Measurements from ENCODE around the gene AGBL4. TPM values are rescaled to one million over a fixed set of nuclear protein-coding genes. Genes with fewer than 3 reads are reported as not detected.

AGBL4 gene
- polyA plus RNA-seq, 5 donors: 0.65 to 1.4 (median 1.1) TPM

DNA sequence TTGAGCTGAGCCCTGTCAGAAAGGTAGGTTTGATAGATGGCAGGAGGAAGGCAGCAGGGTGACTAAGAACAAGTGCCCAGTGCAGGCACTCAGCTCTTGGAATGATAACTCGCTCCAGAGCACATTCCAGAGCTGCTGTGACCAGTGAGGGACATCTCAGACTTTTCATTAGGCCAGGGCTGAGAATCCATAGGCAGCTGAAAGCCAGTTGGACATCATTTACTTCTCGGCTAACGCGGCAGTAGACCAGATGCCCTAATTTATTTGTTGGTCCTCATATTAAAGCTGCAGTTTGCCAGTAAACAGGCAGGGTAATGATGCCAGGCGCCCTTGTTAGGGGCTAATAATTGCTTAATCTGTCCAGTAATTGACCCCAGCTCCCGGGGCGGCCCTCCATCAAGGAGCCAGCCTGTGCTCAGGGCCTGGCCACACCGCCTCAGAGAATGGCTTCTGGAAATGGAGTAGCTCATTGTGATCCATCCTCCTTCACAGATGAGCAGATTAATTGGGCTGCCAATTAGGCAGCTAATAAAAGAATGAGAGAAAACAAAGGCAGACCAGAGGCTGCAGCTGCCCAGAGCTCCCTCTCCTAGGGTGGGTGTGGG is 1369.0 kb downstream of the AGBL4 start:
- no peak for DNase-seq

DNA sequence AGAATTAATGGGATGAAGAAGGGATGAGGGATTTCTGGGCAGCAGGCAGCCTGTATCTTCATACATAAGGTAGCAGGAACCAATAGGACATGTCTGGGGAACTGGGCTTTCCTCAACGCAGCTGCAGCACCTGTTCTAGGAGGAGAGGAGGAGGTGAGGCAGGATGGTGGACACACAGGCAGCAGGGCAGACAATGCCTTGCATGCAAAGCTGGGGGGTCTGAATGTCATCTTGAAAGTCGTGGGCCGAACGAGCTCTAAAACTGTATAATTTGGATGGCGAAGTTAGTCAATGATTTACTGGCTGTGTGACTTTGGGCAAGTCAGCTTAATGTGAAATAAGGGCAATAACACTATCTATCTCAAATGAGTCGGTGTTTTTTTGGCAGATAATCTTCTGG is 1371.4 kb downstream of the AGBL4 start:
- DNase-seq: no peak

DNA sequence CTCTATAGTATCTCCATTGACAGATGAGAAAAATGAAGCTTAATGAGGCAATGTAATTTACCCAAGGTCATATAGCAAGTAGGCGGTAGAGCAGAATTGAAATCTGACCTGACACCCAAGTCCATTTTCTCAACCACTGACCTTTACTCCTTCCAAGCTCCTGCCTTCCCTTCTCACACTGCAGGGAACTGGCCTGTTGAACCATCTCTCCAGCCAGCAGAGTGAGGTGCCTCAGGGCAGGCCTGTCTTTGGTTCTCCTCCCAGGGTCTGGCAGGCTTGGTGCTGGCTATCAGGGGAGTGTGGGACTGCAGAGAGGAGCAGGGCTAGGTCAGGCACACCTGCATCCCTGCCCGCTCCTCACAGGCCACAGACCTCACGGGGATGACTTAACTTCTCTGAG is 1373.9 kb downstream of the AGBL4 start:
- DNase-seq: no peak

DNA sequence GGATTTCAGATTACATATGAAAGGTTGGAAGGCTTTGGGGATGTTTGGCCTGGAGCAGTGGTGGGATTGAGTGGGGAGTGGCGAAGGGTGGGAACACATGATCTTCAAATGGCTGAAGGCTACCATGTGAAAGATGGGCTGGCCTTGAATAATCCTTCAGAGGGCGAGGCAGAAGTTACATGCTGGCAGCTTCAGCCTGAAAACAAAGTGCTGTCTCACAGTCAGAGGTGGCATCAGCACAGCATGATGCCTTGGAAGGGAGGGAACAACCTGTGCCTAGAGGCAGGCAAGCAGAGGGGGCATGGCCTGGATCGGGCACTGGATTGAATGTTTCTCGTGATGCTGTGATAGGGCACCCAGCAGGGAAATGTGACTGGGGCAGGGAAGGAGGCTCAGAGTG is 1377.9 kb downstream of the AGBL4 start:
- no peak for DNase-seq

DNA sequence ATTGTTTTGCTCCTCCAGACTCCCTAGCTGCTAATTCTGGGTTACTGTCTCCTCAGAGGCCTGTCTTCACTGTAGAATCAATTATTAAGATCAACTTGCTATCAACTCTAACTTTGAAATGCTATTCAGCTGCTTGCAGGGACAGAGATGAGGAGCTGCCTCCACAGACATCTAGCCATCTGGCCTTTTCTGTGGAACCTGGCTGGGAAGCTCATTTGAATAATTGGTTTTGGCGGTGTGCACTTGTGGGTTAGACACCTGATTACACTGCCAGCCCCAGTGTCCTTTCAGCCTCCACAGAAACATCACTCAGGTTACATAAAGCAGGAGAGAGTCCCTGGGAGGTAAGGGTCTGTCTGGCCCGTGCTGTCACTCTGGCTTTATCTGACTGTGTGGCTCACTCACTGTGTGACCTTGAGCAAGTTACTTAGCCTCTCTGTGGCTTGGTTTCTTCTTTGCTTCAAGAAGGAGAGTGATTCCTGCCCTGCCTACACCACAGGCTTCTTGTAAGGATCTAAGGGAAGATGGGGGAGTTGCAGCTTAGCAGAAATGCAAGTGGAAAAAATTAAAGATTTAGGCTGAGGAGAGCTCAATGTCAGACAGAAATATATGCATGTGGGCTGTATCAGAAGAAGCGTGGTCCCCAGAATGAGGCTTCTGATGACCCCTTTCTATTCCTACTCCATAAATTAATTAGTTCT is 1378.7 kb downstream of the AGBL4 start:
- DNase-seq: no peak

DNA sequence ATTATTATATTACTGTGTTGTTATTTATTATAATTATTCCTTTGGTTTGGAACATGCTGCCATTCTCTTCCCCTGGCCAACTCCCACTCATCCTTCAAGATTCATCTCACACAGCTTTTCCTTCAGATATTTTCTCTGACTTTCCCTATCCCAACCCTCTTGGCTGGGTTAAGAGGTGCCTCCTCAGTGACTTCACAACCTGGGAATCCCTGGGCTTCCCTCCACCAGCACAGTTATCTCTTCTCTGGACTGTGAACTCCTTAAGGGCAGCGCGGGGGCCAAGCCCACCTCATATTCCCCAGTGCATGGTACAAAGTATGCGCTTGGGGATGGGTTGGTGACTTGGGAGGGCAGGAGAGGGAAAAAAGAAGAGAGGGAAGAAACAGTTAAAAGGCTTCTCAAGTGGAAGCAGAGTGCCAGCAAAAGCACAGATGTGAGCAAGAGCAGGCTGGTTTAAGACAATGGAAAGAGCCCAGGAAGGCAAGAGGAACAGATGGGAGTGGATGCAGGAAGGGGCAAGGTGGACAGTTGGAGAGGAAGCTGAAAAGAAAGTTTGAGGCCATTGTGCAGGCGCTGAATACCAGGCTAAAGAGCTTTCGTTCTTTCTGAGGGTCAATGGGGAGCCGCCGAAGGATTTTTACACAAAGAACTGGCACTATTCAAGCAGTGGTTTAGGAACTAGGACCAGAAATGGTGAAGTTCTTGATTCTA is 1379.4 kb downstream of the AGBL4 start:
- DNase-seq: no peak

DNA sequence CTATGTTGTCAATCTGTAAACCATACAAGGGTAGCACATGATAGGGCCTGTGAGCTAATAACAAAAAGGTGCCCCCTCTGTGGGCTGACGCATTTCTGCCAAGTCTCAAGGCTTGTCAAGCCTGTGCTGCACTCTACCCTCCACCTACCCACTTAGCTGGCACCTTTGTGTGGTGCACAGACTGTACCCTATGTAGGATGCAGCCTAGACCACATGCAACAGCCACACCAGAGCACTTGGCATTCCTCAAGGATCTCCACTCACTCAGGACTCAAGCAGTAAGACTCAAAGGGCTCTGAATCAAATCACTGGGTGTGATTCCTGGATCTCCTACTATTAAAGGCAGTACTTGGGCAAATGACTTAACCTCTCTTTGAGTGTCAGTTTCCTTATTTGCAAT is 1380.6 kb downstream of the AGBL4 start:
- no peak for DNase-seq

DNA sequence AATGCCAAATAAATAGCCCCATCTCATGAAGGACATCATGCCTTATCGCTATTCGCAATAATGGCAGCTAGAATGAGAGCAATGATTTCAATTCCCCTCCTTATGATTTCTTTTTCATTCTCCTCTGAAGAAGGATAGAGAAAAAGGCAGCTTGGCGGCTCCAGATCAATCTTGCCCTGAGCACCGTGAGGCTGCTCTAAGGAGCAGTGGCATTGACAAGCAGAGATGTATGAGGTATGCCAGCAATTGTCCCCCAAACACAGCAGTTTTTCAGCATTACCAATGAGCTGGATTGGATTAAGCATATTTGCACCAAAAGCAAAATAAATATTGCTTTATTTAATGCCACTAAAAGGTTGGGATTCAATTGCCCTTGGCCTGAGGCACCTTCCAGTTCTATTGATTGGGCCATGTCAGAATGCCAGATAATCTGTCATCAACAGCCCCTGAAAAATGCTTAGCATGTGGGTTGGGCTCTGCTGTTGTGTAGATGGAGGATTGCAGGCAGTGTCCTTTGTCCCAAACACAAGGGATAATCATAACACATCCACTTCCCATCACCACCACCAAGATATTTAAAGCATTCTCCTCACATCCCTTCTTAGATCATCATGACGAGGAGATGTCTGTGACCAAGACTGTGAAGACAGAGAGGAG is 1382.8 kb downstream of the AGBL4 start:
- no peak for DNase-seq

DNA sequence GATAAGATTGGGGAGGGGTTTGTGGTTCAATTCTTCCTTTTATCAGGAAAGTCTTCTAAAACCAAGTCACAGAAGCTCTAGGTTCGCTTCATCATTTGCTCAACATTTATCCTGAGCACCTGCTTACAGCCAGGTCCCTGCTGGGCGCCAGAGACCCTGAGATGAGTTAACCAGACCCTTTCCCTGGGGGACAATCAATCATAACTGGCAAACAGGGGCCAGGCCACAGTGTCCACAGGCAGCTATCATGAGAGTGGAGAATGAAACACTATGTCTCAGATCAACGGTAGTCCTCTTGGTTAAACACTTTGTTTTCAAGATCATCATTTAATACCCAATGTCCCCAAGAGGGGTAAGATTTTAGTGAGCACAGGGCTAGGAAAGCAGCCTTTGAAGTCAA is 1393.9 kb downstream of the AGBL4 start:
- no peak for DNase-seq

DNA sequence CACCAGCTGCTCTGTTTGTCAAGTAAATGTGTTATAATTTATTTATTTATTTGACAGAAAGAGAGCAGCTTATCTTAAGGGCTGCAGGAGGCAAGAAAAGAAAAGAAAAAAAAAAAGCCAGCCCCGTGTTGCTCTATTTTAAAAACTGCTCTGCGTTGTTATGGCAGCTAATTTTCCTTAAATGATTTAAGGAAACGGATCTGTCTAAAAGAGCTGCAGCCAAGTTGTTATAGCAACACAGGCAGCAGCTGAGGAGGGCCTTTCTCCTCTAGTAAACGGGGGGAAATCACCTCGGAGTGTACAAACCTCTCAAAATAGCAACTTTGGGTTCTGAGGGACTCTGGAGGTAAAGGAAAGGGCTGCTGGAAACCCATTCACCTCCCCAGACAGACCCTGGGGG is 1396.3 kb downstream of the AGBL4 start:
- DNase-seq: peak; percentile 71 to 80

DNA sequence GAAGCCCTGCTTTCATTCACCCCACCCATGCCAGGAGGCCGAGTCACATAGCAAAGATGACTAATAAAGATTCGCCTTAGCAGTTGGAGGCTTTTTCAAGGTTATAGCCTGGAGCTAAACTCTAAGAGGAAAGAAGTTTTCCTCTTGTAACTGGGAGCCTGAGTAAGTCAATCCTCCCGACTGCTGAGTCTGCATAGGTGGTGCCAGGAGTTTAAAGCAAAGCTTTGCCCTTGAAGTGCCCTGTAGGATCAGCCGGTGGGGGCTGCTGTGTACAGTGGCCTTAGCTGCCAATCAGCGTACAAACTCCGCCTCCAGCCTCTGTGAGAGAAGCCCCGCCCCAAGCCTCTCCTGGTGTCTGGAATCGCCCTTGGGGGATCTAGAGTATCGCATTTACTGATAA is 1404.2 kb downstream of the AGBL4 start:
- DNase-seq: no peak

DNA sequence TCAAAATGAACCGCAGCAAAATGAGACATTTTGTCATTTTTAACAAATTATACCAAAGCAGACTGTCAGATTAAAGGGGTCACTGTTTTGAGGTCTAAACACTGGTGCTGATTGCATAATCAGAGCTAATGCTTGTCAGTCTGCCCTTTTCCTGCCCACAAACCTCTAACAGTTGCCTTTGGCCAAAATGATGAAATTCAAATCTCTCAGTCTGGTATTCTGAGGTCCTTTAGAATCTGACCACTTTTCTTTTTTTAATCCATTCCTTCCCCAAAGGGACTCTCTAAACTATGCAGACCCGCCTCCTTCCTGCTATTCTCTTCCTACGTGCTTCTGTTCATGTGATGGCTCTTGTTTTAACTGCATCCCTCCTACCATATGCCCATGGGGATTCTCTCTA is 1406.5 kb downstream of the AGBL4 start:
- DNase-seq: no peak

DNA sequence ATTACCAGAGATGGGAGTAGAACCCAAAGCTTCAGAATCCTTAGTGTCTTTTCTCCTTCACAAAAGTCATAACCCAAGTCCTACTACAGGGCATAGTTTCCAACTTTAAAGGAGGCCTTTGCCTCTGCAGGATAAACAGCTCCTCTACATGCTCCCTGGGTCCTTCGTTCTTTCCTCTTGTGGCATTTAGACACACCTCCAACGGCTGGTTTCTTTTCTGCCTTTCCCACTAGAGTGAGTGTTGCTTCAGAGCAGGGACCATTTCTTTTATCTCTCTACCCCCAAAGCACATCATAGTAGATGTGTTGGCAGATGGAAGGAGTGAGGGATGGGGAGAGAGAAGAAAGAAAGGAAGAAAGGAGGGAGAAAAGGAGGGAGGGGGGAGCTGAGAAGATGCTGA is 1407.0 kb downstream of the AGBL4 start:
- no peak for DNase-seq

DNA sequence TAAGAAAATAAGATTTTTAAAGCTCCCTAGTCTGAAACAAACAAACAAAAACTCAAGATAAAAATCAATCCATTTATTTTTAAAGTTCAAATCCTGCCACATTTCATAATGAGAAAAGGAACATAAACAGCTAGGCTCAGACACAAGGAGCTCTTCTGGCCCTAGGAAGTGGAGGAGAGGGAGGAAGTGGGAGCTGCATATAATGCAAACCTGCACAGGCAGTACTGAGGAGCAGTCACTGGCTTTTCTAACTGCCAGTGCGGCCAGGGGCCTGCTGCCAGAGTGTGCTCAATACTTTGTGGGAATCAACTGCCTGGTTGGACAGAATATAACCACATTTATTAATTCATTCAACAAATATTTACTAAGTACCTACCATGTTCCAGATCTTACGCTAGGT is 1411.9 kb downstream of the AGBL4 start:
- no peak for DNase-seq

DNA sequence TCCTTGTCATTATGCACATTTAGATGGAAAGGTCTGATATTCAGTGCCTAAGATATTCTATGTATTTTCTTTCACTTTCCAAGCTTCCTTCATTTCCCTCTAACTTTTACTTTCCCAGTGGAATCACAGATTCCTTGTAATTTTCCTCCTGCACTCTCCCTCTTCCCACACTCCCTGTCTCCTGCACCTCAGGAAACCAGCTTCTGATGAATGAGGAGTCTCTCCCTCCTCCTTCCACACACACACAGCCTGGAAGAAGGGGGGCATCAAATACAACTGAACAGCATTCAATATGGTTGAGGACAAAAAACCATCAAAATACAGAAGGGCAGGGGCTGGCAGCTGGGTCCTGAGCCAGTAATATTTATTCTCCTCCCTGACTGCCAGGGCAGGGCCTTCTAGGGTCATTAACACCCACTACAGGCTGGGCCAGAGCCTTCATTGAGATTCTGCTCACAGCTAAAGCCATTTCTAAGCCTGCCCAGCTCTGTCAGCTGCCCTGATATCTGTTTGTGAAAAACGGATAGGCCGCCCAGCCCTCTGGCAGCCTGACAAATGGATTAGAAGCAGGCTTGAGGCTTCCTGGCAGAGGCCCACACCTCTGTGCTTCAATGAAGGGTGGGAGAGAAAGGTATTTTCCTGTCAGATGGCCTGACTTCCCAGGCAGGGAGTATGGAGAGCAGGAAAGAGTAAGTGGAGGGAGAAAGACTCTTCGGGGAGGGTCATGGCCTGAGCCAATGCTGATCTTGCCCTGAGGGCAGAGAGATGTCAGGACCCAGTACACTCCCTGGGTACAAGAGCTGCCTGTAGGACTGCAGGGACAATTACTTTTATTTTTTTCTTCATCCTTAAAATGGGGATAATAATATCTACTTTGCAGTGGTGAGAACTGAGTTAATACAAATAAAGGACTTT is 1412.9 kb downstream of the AGBL4 start:
- no peak for DNase-seq

DNA sequence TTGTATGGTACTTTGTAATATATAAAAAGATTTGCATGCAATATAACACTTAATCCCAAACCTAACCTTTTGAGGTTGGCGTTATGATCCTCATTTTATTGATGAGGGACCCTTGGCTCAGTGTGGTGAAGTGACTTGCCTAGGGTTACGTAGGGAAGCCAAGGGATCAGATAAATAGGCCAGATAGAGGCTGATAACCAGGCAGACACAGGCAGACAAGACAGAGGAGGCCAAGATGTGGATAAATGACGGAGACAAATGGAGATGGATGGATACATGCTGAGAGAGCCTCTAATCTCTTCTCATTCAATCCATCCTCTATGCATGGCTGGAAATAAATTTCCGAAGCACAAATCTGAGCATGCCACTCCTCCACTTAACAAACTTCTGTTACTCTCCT is 1414.9 kb downstream of the AGBL4 start:
- no peak for DNase-seq

DNA sequence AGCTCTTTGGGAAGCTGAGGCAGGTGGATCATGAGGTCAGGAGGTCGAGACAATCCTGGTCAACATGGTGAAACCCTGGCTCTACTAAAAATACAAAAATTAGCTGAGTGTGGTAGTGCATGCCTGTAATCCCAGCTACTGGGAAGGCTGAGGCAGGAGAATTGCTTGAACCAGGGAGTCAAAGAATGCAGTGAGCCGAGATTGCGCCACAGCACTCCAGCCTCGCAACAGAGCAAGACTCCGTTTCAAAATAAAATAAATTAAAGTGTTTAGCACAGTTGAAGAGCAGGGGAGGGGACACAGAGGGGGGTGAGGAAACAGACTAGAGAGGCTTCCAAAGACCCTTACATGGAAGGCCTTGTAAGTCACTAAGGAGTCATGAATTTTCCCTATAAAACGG is 1420.5 kb downstream of the AGBL4 start:
- DNase-seq: no peak

DNA sequence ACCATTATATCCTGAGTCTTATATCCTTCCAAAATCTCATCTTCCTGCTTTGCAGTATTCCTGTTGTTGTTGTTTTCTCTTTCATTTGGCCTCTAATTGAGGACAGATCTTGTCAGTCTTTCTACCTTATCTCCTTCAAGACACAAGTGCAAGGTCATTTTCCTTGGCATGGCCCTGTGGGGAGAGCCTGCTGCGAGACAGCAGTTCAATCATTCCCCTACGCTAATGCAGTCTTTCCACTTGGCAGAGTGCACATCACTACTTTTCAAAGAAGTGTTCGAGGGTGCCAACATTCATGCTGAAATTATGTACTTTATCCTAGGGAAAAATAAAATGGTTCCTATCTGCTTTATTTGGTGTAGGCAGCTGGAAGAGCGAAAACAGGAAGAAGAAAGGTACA is 1421.4 kb downstream of the AGBL4 start:
- DNase-seq: no peak

DNA sequence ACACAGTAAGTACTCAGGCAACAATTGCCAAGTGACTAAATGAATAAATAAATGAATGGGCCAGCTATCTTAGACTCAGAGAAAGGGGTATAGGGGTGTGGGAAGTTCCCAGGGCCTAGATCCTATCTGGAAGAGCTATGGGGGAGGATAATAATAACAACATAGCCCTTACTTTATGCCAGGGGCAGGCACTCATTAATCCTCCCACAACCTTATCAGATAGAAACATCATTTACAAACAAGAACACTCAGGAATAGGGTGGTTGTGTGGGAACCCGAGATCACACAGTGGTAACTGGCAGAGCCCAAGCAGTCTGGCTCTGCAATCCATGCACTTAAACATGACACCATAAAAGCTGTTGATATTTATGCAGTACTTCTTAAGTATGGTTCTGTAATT is 1423.6 kb downstream of the AGBL4 start:
- no peak for DNase-seq

DNA sequence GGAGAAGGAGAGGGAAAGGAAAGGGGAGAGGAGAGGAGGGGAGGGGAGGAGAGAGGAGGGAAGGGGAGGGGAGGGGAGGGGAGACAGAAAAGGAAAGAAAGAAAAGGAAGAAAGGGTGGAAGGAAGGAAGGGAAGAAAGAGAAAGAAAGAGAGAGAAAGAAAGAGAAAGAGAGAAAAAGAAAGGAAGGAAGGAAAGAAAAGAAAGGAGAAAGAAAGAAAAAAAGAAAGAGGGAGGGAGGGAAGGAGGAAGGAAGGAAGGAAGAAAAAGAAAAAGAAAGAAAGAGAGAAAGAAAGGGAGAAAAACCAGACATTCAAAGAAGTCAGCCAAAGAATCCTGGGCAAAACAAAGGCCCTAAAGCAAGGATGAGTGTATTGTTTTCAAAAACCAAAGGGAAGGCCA is 1426.1 kb downstream of the AGBL4 start:
- no peak for DNase-seq

DNA sequence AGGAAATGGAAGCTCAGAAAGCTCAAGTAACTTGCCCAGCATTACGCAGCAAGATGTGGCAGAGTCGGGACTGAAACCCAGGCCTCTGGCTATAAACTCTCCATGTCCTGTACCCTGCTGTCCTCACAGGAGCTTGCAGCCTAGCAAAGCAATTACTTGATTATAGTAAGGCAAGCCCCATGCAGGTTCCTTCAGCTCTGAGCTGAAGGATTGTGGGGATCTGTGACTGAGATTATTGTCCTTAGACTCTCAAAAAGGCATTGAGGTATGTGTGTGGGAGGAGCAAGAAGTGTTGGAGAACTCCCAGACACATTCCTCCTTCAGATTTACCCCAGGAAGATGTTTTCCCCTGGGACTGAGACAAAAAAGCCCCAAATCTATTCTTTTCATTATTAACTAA is 1427.7 kb downstream of the AGBL4 start:
- no peak for DNase-seq

DNA sequence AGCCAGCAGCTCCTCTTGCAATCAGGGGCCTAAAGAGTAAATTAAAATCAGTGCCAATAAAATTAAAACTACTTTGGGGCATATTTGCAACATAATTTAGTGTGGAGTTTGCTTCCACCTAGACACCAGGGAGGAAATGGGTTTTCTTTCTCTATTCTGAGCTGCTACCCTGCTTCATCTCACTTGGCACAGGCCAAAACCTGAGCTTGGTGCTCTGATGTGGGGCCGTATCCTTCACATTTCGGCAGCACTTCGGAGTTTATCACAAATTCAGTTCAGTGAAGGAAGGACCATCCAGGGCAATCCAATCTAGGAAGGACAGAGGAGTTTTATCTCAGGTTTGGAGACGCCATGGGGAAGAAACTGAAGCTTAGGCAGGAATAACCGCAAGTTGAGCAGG is 1428.1 kb downstream of the AGBL4 start:
- DNase-seq: no peak
